HG03342 (cell line): ENCODE data around the gene SUPT5H.

Experiments
- ATAC-seq: cut with Tn5 transposase; IDR thresholded peaks from one replicate; pipeline ENCODE4 v1.9.1; 2021; ENCODE audit warnings: mild to moderate bottlenecking, moderate library complexity; ENCODE audit not compliant: unreplicated experiment

SUPT5H gene

DNA sequence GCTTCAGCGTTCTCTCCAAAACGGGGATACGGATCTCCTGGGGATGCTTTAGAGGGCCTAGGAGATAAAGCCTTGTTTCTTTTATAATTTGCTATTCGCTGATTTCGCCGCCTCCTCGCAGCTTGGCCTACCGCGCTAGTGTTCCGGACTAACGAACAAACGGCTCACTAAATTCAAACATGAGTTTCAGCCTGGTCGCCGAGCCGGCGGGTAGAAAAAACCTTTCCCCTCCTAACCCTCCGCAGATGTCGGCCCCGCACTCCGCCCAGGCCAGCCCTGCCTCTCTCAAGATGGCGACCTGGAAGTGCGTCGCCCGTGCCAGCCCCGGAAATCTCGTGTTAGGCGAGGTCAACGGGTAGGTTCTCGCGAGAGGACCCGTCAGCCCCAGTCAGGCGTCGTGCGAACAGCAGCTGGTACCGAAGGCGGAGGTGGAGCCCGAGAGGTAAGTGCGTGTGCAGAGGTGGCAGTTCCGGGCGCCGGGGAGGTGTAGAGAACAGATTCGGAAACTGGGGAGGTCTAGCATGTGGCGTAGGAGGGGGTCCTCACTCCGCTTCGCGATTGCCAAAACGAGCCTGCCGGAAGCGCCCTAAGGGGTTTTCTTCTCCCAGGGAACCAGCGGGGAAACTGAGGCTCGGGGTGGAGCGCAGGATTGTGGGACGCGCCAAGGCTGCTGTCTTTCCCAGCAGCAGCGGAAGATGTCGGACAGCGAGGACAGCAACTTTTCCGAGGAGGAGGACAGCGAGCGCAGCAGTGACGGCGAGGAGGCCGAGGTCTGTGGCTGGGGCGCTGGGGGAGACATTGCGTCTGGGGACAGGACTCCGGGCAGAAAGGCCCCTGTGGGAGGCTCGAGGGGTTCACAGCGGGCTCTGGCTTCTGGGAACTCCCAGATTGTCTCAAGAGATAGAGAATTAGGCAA lies at the start of gene SUPT5H:
Gene SUPT5H, plus strand, starts transcription at position 387 of the 916 bp plus-strand sequence. Its CDS starts 309 bp downstream, at position 696.
- ATAC-seq = peak; percentile 83

DNA sequence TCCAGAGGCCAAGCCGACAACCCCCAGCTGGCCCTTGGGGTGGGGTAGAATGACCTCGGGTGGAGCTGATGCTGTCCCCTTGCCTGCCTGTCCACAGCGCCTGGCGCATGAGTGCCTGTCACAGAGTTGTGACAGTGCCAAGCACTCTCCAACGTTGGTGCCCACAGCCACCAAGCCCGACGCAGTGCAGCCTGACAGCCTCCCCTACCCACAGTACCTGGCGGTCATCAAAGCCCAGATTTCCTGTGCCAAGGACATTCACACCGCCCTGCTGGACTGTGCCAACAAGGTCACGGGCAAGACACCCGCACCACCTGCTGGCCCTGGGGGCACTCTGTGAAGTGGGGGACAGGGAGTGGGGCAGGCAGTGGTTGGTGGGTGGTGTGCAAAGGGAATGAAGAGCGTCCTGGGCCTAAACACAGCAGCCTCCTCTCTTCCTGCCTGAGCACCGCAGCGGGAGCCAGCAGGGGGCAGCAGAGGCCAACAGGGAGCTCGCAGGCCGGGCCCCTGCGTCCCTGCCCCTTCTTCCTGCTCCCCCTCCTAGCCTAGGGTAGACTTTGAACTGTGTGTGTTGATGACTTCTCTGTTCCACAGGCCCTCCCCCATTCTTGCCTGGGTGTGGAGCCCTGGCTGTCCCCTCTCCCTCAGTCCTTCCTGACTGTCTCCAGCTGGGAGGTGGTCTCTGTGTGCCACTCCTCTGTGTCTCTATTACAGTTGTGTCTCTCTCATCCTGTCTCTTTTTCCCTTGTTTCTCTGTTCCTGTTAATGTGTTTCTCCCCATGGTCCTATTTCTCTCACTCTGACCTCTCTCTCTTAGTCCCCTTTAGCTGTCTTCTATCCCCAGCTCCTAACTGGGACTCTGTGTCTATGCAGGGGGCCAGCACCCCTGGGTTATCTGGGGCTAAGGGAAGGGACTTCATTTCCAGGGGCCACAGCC lies 47.8 kb upstream of the SUPT5H start:
- peak; percentile 34 for ATAC-seq

DNA sequence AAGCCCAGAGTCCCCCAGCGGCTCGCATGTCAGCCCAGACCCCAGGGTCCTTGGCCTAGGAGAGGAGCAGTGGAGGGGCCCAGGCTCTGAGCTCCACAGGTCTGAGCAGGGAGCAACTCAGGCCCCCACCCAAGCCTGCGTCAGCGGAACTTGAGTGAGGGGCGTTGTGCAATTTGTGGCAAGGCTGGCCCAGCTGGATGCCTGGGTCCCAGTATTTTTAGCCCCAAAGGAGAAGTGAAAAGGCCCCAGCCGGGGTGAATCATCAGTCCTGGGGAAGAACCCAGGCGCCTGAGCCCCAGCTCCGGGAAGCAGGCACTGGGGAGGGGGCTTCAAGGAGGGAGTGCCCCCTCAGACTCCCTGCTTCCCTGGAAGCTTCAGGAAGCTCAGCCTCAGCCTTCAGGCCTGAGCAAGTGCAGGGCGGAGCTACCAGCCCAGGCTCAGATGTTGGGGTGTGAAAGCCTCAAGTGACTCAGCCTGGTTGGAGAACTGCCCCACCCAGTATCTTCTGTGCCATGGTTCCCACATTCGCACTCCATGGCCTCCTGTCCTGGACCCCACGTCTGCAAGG lies 47.0 kb upstream of the SUPT5H start:
- ATAC-seq = no peak

DNA sequence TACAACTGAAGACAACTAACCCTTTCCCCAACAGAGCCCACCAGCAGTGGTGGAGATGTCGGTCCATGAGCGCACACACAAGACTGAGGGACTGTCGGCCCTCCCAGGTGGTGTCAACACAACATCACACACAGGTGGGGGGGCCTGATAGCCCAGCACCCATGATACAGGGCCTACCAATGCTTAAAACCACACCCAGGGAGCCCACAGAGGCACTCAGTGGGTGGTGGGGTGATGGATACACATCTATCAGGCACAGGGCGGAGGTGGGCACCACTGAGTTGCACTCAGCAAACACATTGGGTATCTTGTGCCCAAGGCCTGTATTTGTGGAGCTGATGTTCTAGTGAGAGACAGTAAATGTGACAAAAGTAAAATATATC lies 45.7 kb upstream of the SUPT5H start:
- no peak for ATAC-seq

DNA sequence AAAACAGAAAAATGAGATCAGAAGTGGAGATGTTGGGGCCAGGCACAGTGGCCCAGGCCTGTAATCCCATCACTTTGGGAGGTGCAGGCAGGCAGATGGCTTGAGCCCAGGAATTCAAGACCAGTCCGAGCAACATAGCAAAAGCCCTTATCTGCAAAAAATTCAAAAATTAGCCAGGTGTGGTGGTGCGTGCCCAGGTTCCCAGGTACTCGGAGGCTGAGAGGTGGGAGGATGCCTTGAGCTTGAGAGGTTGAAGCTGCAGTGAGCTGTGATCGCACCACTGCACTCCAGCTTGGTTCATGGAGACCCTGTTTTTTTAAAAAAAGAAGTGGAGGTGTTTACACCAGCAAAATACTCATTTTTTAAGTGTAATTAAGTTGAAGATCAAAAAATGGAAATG lies 45.3 kb upstream of the SUPT5H start:
- ATAC-seq = no peak

DNA sequence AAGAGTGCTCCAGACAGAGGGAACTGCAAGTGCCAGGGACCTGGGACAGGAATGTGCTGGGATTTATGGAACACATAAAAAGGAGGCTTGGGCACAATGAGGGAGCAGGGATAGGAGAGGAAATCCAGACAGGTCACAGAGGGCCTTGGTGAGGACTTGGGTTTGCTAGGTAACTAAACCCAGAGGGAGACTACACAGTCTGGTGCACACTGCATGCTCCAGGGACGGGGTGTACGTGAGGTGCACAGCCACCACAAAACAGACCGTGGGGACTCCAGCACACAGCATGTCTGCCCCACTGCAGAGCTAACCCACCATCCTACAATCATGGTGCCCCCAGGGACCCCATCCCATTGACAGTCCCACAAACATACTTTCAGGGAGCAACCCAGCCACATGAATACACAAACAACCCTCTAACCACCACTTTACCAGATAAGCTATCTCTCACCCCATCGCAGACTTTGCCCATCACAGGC lies 44.3 kb upstream of the SUPT5H start:
- no peak for ATAC-seq

DNA sequence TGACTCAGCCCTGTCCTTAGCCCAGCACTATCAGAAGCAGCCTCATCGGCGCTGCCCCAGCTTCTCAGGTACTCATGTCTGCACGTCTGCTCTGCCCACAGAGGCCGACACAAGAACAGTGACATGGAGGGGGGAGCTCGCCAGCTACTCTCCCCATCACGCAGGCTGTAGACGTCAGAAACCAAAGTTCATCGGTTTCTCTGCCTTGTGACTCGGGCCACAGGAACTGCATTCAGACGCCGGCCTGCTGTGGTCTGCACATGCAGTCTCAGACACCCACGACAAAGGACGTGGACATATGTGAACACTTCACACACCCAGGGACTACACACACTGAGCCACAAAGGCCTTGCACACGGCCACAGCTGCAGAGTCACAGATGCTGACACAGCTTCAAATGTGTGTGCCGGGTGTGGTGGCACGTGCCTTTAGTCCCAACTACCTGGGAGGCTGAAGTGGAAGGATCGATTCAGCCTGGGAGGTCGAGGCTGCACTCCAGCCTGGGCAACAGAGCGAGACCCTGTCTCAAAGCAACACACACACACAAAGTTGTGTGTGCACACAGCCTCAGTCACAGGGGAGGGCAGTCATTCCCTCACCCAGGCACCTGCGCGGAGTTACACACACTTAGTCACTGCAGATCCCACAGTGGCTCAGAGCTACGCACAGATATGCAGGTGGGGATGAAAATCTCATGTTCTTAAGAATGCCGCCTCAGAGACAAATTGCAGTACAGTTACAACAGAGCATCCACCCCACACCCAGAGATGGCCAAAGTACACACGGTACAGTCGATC lies 43.6 kb upstream of the SUPT5H start:
- no peak for ATAC-seq

DNA sequence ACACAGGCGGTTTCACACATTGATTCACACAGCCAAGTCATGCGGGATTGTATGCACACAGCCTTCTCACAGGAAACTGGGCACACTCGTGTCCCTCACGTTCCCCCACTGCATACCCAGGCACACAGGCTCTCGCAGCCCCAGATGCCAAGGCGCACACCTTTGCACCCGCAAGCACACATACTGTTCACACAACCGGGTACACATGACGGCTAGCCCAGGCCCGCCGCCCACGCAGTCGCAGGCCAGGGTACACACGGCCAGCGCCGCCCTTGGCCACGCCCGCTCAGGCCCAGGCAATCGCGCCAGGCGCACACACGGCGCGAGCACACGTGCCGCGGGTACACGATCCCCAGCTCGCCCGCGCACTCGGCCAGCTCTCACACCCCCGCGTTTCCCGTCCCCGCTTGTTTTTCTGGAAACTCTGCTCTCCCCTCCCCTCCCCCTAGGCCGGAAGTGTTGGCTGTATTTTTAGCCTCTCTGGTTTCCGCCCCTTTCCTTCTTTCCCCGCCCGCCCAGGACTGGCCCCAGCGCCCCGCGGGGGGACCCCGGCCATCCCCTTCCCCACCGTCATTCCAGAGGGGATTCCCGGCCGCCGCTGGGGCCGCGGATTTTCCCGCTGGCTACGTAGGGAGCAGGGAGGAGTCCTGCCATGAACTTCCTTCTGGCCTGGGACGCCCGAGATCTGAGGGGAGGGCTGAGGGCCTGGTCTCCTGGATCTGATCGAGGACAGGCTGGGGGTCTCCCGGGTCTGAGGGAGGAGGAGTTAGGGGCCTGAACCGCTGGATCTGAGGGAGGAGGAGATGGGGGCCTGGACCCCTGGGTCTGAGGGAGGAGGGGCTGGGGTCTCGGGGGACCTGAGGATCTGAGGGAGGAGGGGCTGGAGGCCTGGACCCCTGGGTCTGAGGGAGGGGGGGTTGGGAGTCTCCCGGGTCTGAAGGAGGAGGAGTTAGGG lies 42.8 kb upstream of the SUPT5H start:
- ATAC-seq = no peak

DNA sequence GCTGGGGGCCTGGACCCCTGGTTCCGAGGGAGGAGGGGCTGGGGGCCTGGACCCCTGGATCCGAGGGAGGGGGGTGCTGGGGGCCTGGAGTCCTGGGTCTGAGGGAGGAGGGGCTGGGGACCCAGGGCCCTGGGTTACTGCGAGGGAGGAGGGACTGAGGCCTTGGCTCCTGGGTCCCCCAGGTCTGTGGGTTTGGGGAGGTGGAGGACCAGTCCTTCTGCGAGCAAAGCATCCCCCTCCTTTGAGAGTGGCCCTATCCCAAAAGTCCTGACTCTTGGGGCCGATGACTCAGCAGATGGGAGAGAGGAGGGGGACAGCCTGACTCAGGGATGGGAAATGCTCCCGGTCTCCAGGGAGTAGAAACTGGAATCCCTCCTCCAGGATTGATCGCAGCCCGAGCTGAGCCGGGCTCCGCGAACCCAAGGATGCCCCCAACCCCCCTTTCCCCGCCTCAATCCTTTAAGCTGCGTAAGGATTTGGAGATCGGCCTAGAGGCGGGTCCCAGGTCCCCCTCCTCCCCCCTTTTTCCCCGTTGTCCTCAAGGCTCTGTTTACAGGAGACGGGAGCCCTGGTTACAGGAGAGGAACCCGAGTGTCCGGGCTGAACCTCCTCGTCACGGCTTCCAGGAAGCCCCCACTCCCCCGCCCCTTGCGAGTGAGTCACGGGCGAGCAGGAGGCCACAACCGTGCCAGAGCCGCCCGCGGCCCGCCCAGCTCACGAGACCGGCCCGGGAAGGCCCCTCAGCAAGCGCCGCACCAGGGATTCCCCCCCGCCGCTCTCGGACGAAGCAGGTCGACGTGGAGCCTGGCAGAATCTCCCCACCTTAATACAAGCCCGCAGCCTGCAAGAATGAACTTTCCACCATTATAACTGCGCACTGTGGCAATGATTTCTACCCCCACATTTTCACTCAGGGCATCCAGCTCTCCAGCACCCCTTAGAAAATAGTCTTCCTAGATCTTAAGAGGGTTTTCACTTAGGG lies 41.8 kb upstream of the SUPT5H start:
- peak; percentile 25 for ATAC-seq

DNA sequence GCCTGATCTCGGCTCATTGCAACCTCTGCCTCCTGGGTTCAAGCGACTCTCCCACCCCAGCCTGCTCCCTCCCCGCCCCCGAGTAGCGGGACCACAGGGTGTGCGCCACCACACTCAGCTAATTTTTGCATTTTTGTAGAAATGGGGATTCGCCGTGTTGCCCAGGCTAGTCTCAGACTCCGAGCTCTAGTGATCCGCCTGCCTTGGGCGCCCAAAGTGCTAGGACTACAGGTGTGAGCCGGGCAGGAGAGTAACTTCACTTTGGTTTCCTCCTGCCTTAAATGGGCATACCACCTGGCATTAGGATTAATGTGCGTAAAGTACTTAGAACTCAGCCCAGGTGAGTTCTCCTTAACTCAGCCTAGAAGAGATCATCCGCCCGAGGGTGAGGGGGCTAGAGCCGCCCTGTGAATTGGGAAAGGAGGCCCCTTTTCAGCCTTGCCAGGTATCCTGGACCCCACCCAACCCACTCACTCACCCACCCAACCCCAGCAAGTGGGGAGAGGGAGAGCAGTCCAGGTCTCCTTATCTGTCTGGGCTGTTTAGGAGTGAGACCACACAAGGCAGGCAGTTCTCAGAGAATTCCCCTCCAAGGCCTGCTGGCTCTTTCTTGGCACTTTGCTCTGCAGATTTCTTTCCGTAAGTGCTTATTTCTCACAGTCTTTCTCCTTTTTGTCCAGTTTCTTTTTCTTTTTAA lies 40.0 kb upstream of the SUPT5H start:
- no peak for ATAC-seq

DNA sequence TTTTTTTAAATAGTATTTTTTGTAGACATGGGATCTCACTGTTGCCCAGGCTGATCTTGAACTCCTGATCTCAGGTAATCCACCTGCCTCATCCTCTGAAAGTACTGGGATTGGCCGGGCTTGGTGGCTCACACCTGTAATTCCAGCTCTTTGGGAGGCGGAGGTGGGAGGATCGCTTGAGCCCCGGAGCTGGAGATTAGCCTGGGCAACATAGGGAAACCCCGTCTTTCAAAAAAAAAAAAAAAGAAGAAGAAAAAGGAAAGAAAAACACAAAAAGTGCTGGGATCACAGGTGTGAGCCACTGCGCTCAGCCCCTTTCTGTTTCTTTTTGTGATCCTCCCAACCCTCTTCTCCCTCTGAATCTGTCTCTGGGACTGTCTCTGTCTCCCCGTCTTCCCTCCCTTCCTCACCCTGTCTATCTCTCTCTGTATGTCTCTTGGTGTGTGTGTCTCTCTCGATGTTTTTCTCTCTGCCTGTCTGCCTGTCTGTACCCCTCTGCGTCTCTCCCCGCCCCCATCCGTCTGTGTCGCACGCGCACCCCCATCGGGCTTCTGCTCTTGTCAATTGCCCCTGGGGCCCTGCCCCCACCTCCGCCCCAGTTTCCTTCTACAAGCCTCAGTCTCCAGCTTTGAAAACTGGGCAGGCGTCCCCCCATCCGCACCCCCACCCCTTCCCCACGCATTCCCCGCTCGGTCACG lies 39.3 kb upstream of the SUPT5H start:
- ATAC-seq = no peak

DNA sequence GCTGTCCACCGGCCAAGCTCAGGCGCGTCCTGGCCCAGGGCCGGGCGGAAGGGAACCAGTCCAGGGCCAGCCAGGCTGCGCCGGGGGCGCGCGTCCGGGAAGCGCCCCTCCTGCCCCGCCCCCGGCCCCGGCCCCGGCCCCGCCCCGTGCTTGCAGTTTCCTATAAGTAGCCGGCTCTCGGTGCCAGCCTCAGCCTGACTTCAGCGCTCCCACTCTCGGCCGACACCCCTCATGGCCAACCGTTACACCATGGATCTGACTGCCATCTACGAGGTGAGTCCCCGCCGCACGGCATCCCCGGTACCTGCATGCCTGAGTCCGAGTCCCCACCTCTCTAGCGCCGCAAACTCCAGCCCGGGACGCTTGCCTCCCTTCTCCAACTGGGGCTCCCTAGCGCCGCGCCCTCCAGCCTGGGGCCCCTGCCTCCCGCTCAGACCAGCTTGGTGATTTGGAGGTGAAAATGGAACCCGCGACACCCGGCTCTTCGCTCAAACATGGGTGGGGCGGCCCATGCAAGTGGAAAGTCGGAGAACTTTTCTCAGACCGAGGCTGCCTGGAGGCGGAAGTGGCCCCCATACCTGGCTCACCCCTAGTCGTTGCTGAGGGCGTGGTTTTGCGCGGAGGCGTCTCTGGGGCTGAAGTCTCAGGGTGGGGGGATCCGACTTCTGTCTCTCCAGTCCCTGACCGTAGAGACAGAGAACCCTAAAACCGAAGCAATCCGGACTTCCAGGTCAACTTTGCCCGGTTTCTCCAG lies 38.5 kb upstream of the SUPT5H start, which contains the start of gene ZFP36:
Gene ZFP36, plus strand, starts transcription at position 192 of the 754 bp plus-strand sequence. Its CDS starts 58 bp downstream, at position 250.
- no peak for ATAC-seq

DNA sequence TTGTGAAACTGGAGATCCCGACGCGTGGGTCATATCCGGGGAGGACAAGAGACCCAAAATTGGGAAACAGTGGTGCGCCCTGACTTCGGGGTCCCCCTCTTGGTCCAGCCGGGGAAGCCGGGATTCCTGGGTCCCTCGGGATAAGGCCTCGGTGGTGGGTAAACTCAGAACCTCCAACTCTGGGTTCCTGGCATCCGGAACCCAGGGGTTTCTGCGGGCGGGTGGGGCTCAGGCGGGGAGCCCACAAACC lies 38.0 kb upstream of the SUPT5H start:
- ATAC-seq = no peak

DNA sequence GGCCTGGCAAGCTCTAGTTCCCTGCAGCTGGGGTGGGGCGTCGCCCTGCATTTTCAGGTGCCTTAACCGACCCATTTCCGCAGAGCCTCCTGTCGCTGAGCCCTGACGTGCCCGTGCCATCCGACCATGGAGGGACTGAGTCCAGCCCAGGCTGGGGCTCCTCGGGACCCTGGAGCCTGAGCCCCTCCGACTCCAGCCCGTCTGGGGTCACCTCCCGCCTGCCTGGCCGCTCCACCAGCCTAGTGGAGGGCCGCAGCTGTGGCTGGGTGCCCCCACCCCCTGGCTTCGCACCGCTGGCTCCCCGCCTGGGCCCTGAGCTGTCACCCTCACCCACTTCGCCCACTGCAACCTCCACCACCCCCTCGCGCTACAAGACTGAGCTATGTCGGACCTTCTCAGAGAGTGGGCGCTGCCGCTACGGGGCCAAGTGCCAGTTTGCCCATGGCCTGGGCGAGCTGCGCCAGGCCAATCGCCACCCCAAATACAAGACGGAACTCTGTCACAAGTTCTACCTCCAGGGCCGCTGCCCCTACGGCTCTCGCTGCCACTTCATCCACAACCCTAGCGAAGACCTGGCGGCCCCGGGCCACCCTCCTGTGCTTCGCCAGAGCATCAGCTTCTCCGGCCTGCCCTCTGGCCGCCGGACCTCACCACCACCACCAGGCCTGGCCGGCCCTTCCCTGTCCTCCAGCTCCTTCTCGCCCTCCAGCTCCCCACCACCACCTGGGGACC lies 37.6 kb upstream of the SUPT5H start:
- ATAC-seq = no peak

DNA sequence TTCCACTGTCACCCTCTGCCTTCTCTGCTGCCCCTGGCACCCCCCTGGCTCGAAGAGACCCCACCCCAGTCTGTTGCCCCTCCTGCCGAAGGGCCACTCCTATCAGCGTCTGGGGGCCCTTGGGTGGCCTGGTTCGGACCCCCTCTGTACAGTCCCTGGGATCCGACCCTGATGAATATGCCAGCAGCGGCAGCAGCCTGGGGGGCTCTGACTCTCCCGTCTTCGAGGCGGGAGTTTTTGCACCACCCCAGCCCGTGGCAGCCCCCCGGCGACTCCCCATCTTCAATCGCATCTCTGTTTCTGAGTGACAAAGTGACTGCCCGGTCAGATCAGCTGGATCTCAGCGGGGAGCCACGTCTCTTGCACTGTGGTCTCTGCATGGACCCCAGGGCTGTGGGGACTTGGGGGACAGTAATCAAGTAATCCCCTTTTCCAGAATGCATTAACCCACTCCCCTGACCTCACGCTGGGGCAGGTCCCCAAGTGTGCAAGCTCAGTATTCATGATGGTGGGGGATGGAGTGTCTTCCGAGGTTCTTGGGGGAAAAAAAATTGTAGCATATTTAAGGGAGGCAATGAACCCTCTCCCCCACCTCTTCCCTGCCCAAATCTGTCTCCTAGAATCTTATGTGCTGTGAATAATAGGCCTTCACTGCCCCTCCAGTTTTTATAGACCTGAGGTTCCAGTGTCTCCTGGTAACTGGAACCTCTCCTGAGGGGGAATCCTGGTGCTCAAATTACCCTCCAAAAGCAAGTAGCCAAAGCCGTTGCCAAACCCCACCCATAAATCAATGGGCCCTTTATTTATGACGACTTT lies 36.8 kb upstream of the SUPT5H start:
- ATAC-seq = no peak
